ENCODE results near the gene AP3D1. TPM values are rescaled to one million over a fixed set of nuclear protein-coding genes. Genes with fewer than 3 reads are reported as not detected.

AP3D1 gene
- total RNA-seq, 1 experiment from 2014 or later: 103 TPM

DNA sequence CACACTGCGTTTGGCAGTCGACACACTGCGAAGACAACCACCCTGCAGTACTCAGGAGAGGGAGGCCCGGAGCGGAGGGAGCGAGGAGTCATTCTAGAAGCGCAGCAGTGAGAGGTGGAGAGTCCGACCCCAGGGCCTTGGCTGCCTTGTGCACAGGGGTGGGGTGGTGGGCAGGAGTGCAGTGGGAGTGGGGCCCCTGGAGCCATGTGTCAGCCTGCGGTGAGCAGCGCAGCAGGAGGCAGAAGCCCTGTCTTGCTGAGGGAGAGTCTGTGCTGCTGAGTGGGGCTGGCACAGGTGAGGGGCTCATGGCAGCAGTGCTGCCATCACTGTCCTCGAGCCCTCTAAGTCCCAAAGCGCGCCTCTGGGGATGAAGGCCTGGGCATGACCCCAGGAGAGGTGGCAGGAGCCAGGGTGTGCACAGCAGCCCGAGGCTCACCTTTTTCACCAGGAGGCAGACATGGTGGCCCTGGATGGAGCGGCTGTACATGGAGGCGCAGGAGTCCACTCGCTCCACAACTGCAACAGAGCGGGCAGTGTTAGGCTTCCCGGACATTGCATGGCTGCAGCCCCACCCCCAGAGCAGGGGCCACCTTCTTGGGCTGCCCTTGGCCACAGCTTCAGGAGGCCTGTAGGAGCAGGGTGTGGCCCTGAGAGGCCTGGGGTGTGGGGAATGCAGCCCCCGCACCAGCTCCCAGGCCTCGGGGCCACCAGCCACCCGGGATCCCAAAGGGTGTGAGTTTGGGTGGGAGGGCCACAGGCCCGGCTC, 42.9 kb downstream of the AP3D1 start:
- CTCF ChIA-PET: no interaction called here
- TF ChIP-seq, protein P1, sequence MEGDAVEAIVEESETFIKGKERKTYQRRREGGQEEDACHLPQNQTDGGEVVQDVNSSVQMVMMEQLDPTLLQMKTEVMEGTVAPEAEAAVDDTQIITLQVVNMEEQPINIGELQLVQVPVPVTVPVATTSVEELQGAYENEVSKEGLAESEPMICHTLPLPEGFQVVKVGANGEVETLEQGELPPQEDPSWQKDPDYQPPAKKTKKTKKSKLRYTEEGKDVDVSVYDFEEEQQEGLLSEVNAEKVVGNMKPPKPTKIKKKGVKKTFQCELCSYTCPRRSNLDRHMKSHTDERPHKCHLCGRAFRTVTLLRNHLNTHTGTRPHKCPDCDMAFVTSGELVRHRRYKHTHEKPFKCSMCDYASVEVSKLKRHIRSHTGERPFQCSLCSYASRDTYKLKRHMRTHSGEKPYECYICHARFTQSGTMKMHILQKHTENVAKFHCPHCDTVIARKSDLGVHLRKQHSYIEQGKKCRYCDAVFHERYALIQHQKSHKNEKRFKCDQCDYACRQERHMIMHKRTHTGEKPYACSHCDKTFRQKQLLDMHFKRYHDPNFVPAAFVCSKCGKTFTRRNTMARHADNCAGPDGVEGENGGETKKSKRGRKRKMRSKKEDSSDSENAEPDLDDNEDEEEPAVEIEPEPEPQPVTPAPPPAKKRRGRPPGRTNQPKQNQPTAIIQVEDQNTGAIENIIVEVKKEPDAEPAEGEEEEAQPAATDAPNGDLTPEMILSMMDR (conservative IDR thresholded peaks at IDR 0.05; ENCODE audit: low read depth, low read length): no peak
- TF ChIP-seq EZH2 (IDR thresholded peaks at IDR 0.05; ENCODE audit: low read length, unreplicated experiment) (no peak), EZH2phosphoT487 (IDR thresholded peaks at IDR 0.05; ENCODE audit: borderline replicate concordance, low read length) (no peak)
- no TSS peak for BruUV-seq (replicated peaks)
- no peak overlapping the region for H2AFZ ChIP-seq (ENCODE audit: low read length)
- POLR2A ChIA-PET (ENCODE audit: unreplicated experiment): no interaction called here
- no peaks in the 10 kb centered on the region for H3K9me3 ChIP-seq (ENCODE audit: low read length)
- no peaks in the 10 kb centered on the region for H3K4me1 ChIP-seq (ENCODE audit: insufficient read depth, low read length)
- H3K27me3 ChIP-seq (ENCODE audit: low read length): no peaks in the 10 kb centered on the region
- peaks cover 8% of the 10 kb centered on the region; the same call in 1 of the 2 replicates for H3K79me2 ChIP-seq (ENCODE audit: low read length)
- no peak overlapping the region for H3K27ac ChIP-seq (ENCODE audit: low read length)
- H3K9ac ChIP-seq (ENCODE audit: low read length): no peak overlapping the region
- H3K9me2 ChIP-seq (replicated peaks; ENCODE audit: low read length): no peaks in the 10 kb centered on the region
- no peak overlapping the region for H3K4me3 ChIP-seq (ENCODE audit: low read length)
- intact Hi-C loops (cut with micrococcal nuclease): no loop called here
- no peak overlapping the region for H3K4me2 ChIP-seq (ENCODE audit: low read length)
- no peaks in the 10 kb centered on the region for H3F3A ChIP-seq (ENCODE audit: low read length, unreplicated experiment)
- no peaks in the 10 kb centered on the region for H4K20me1 ChIP-seq (ENCODE audit: low read length)
- no peak for ATAC-seq
- DNase-seq: no peak
- peaks cover 40% of the 10 kb centered on the region for H3K36me3 ChIP-seq (ENCODE audit: low read depth, low read length)

DNA sequence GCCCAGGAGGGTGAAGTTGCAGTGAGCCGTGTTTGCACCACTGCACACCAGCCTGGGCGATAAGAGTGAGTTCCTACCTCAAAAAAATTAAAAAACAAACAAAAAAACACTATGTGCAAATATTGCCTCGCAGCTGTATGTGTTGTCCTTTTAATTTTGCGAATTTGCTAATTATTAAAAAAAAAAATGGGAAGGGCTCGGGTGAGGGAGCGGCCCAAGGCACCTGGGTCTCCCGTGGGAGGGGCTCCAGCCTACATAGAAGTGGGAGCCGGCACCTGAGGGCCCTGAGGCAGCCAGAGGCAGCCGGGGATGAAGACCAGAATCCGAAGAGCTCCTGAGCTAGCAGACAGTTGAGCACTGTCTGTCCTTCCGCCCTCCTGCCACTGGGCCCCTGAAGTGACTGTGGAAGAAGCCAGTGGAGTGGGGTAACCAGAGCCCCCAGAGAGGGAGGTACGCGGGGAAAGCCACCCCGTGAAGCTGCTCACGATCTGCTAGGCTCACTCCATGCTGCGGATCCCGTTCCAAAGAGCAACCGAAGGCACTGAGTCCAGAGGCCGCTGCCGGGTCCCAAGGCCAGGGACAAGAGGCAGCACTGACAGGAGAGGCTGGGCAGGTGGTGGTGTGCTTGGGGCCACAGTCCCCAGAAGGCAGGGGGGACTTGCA, 48.2 kb downstream of the AP3D1 start:
- no peak overlapping the region for H2AFZ ChIP-seq (ENCODE audit: low read length)
- ChIA-PET CTCF (no interaction called here), POLR2A (ENCODE audit: unreplicated experiment) (no interaction called here)
- H3K27ac ChIP-seq (ENCODE audit: low read length): no peak overlapping the region
- no peaks in the 10 kb centered on the region for H3F3A ChIP-seq (ENCODE audit: low read length, unreplicated experiment)
- no peak overlapping the region for H3K4me2 ChIP-seq (ENCODE audit: low read length)
- H3K4me3 ChIP-seq (ENCODE audit: low read length): no peak overlapping the region
- H3K79me2 ChIP-seq (ENCODE audit: low read length): peaks cover 8% of the 10 kb centered on the region; the same call in 1 of the 2 replicates
- H4K20me1 ChIP-seq (ENCODE audit: low read length): no peaks in the 10 kb centered on the region
- H3K4me1 ChIP-seq (ENCODE audit: insufficient read depth, low read length): no peaks in the 10 kb centered on the region
- H3K9me2 ChIP-seq (replicated peaks; ENCODE audit: low read length): no peaks in the 10 kb centered on the region
- H3K9ac ChIP-seq (ENCODE audit: low read length): no peak overlapping the region
- H3K9me3 ChIP-seq (ENCODE audit: low read length): no peaks in the 10 kb centered on the region
- TF ChIP-seq EZH2phosphoT487 (IDR thresholded peaks at IDR 0.05; ENCODE audit: borderline replicate concordance, low read length) (no peak), EZH2 (IDR thresholded peaks at IDR 0.05; ENCODE audit: low read length, unreplicated experiment) (no peak)
- TF ChIP-seq, protein P1 (conservative IDR thresholded peaks at IDR 0.05; ENCODE audit: low read depth, low read length): no peak
- peaks cover 26% of the 10 kb centered on the region for H3K36me3 ChIP-seq (ENCODE audit: low read depth, low read length)
- no peaks in the 10 kb centered on the region for H3K27me3 ChIP-seq (ENCODE audit: low read length)
- ATAC-seq: no peak
- DNase-seq: no peak
- no TSS peak for BruUV-seq (replicated peaks)
- intact Hi-C loops (cut with micrococcal nuclease): no loop called here

Data from PC-3 (cell line).